ENCODE results near the gene SPIB.
"Not testable (repeated sequence)": the region's sequence is repeated elsewhere in the genome, so short reads cannot be mapped to it uniquely, and the experiment has no call there.

SPIB gene

DNA sequence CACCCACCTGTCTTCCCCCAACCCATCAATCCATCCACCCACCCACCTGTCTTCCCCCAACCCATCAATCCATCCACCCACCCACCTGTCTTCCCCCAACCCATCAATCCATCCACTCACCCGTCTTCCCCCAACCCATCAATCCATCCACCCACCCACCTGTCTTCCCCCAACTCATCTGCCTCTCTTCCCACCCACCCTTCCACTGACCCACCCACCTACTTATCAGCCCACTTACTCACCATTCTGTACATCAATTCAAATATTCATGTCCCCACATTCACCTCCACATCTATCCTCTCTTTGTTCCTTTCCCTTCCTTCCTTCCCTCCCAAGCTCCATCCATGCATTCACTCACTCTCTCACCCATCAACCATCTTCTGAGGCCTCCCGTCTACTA lies 20.4 kb downstream of the SPIB start:
- DNase-seq (ENCODE audit: low read depth), result not testable (repeated sequence)

DNA sequence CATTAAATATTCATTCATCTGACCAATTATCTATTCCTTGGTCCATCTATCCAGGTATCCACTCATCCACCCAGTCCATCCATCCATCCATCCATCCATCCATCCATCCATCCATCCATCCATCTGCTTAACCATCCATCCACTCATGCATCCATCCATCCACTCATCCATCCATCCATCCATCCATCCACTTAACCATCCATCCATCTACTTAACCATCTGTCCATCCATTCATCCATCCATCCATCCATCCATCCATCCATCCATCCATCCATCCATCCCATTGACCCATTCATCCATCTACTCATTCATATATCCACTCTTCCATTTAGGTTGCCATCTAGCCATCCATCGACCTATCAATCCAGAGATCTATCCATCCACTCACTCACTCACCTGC lies 25.3 kb downstream of the SPIB start:
- no peak for DNase-seq (ENCODE audit: low read depth)

DNA sequence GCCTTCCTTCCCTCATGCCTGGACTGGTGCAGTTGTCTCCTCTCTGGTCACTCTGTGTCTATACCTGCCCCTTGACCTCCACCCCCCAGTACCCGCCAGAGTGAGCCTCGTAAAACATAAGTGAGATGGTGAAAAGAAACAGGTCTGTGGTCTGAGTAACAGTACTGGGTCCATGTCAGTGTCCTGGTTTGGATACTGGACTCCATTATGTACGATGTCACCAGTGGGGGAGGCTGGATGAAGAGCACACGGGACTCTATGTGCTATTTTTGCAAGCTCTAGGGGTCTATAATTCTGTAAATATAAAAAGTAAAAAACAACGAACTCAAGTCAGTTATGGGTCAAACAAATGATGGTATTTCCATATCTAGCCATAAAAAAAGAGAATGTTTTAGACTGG lies 28.3 kb downstream of the SPIB start:
- no peak for DNase-seq (ENCODE audit: low read depth)

DNA sequence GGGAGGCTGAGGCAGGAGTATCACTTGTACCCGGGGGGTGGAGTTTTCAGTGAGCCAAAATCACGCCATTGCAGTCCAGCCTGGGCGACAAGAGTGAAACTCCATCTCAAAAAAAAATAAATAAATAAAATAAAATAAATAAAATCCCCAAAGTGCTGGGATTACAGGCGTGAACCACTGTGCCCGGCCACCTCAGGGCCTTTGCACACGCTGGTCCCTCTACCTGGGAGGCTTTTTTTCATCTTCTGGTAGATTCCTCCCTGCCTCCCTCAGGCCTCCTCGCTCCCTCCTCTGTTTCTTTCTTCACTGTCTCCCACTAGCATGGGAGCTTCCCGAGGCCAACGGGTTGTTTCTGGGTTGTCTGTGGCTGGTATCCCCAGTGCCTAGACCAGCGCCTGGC lies 29.0 kb downstream of the SPIB start:
- no peak for DNase-seq (ENCODE audit: low read depth)

DNA sequence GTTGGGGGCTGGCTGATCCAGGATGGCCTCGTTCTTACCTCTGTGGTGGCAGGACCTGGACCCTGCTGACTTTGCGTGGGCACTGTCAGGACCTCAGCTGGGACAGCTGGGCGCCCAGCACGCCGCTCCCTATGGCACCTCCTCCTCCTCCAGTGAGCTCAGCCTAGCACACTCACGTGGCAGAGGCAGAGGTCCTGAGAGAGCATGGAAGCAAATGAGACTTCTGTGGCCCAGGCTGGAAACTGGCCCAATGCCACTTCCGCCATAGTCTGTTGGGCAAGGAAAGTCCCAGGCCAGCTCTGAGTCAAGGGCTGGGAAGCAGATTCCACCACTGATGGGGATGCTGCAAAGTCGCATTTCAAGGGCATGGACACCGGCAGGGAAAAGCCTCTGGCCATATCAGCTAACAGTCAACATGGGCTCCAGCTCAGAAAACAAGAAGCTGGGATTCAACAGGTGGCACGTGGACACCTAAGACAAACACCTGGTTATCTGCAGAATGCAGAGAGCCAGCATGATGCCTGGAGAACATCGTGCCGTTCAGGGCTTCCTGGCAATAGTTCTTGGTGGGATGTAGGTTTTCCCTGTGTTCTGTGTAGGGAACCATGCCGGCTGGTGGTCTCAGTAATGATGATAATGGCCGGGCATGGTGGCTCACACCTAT lies 30.6 kb downstream of the SPIB start:
- no peak for DNase-seq (ENCODE audit: low read depth)

DNA sequence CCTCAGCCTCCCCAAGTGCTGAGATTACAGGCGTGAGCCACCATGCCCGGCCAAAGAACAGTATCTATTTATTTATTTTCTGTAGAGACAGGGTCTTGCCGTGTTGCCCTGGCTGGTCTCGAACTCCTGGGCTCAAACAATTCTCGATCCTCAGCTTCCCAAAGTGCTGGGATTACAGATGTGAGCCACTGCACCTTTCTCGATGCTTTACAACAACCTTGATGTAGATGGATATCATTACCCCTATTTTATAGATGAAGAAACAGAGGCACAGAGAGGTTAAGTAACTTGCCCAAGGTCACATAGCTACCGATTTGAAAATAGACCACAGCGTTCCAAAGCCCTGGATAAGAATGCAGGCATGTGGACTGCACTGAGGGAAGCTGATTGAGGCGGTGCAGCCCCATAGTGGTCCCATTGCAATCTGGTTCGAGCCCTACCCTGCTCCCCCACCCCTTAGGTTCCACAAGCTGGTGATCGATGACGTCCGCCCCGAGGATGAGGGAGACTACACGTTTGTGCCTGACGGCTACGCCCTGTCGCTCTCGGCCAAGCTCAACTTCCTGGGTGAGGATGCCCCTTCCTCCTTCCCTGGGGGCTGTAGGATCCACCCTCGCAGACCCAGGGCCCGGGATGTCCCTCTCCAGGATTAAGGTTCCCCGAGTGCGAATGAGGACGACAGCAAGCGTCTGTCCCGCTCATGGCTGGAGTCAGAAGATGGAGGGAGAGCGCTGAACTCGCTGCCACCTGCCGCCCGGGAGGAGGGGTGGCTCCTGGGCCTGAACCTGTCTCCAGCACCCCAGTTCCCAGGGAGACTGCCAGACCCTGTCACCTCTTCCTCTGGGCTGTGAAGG lies 31.9 kb downstream of the SPIB start:
- DNase-seq (ENCODE audit: low read depth), result no peak

DNA sequence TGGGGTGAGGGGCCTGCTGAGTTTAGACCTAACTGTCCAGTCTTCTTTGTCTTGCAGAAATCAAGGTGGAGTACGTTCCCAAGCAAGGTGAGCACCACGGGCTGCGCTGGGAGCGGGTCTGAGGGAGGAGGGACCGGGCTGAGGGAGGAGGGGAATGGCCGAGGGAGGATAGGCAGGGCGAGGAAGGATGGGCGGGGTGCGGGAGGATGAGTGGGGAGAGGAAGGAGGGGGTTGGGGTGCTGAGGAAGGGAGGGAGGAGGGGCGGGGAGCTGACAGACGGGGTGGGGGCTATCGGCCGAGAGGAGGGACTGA lies 32.4 kb downstream of the SPIB start:
- DNase-seq (ENCODE audit: low read depth), result no peak

DNA sequence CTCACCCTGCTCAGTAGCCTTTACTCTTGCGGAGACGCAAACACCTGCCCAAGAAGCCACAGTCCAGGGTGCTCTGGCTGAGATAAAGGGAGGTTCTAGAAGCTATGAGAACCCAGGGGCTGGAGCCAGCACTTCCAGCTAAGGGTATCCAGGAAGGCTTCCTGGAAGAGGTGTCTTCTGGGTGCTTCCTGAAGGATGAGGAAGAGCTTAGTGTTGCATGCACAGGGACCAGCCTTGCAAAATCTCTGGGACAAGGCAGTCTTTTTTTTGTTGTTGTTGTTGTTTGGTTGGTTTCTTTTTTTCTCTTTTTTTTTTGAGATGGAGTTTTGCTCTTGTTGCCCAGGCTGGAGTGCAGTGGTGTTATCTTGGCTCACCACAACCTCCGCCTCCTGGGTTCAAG lies 34.5 kb downstream of the SPIB start:
- no peak for DNase-seq (ENCODE audit: low read depth)

DNA sequence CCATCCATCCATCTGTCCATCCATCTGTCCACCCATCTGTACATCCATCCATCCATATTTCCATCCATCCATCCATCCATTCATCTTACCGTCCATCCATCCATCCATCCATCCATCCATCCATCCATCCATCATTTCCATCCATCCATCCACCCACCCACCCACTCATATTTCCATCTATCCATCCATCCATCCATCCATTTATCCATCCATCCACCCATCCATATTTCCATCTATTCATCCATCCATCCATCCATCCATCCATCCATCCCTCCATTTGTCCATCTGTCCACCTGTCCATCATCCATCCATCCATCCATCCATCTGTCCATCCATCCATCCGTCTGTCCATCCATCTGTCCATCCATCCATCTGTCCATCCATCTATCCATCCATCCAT lies 37.3 kb downstream of the SPIB start:
- no peak for DNase-seq (ENCODE audit: low read depth)

DNA sequence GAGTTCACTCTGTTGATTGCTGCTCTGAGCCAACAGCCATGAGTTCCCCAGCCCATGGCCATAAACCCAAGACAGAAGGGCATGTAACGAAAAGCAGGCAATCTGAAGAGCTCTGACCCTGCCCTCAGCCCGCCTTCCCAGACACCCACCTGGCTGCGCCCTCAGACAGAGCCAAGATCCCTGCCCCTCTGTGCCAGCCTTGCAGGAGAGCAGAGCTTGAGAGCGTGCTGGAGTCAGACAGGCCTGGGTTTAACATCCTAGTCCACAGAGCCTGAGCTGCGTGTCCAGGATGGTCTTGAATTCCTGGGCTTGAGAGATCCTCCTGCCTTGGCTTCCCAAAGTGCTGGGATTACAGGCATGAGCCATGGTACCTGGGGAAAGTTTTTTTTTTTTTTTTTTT lies 38.6 kb downstream of the SPIB start:
- no peak for DNase-seq (ENCODE audit: low read depth)

DNA sequence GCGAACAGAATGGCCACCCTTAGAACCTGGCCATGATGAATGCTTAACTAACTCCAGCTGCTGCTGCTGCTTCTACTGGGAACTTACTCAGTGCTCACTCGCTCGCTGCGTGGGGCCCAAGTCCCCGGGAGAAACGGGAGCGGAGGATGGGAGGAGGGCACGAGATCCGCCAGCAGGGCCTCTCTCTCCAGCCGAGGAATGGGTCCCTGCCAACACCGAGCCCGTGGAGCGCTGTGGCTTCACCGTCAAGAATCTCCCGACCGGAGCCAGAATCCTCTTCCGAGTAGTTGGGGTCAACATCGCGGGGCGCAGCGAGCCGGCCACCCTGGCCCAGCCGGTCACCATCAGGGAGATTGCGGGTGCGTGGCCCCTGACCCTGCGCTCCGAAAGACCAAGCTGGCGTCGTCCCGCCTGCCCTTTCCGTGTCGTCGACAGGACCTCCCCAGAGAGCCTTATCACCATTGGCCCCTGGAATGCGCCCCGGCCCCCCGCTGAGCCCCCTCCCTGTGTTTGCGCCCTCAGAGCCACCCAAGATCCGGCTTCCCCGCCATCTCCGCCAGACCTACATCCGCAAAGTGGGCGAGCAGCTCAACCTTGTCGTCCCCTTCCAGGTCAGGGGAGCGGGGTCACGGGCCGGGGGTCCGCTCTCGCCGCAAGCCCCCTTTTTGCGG lies 39.8 kb downstream of the SPIB start:
- DNase-seq (ENCODE audit: low read depth), result no peak

DNA sequence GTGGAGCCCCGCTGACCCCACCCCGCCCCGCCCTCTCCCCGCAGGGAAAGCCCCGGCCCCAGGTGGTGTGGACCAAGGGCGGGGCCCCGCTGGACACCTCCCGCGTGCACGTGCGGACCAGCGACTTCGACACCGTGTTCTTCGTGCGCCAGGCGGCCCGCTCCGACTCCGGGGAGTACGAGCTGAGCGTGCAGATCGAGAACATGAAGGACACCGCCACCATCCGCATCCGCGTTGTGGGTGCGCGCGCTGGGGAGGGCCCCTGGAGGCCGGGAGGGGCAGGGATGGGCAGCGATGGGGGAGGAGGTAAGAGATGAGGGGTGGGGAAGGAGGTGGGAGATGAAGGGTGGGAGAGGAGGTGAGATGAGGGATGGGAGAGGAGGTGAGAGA lies 40.3 kb downstream of the SPIB start:
- no peak for DNase-seq (ENCODE audit: low read depth)

DNA sequence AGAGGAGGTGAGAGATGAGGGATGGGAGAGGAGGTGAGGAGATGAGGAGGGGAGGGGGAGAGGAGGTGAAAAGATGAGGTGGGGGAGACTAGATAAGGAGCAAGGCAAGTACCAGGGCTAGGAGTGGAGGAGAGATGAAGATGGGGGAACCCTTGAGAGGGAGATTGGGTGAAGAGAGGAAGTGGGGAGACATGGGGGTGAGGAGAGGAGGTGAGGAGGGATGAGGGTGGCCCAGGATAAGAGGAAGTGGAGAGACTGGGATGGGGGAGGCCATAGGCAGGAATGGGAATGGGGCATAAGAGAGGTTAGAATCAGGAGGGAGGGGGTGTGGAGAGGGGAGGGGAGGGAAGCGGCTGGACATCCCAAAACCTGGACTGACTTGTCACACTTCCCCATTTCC lies 40.9 kb downstream of the SPIB start:
- DNase-seq (ENCODE audit: low read depth), result no peak

DNA sequence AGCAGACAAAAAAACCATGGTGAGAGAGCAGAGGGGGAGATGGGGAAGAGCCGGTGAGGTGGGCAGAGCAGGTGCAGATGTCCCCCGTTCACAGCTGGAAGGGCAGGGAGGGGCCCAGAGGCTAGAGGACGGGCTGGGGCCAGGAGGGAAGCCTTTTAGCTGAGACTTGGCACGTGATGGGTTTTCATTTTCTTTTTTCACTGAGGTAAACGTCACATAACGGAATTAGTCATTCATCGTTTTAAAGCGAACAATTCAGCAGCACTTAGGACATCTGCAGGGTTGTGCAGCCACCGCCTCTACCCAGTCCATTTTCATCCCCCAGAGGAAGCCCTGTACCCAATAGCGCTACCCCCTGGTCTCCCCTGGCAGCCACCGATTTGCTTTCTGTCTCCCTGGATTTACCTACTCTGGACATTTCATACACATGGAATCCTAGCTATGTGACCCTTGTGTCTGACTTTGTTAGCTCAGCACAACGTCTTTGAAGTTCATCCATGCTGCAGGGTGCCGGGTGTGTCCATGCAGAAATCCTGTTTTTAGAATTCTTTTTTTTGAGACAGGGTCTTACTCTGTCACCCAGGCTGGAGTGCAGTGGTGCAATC lies 41.5 kb downstream of the SPIB start:
- no peak for DNase-seq (ENCODE audit: low read depth)

DNA sequence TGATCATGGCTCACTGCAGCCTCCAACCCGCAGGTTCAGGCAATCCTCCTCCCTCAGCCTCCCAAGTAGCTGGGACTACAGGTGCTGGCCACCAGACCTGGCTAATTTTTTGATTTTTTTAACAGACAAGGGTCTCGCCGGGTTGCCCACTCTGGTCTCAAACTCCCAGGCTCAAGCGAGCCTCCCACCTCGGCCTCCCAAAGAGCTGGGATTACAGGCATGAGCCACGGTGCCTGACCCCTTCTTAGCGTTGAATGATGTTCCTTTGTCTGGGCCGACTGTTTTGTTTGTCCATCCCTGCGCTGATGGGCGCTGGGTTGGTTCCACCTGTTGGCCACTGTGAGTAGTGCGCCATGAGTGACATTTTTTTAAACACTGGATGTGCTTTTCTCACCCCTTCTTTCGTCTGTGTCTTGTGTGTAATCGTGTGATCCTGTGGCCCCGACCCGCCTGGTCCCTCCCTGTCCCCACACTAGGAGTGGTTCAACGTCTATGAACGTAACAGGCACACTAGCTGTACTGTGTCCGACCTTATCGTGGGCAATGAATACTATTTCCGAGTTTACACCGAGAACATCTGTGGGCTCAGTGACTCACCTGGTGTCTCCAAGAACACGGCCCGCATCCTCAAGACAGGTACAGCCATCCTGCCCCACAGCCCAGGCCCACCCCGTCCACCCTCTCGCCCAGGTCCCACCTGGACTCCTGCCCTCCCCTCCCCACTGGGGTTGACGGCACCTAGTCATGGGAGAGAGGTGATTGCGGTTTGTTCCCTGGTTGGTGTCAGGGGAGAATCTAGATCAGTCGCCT lies 42.5 kb downstream of the SPIB start:
- DNase-seq (ENCODE audit: low read depth), result peak; percentile 30

DNA sequence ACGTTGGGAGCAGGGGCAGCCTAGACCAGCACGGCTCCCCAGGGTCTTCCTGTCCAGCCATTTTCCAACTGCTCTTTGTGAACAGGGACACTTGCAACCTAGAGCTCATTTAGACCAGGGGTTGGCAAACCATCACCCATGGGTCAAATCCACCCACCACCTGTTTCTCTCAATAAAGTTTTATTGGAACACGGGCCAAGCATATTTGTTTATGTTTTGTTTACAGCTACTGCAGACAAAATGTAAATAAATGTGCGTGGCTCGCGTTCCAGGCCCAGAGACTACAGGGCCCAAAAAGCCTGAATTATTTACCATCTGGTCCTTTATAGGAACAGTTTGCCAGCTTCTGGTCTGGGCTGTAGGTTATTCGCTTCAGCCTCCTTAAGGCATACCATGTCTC lies 44.2 kb downstream of the SPIB start:
- no peak for DNase-seq (ENCODE audit: low read depth)

DNA sequence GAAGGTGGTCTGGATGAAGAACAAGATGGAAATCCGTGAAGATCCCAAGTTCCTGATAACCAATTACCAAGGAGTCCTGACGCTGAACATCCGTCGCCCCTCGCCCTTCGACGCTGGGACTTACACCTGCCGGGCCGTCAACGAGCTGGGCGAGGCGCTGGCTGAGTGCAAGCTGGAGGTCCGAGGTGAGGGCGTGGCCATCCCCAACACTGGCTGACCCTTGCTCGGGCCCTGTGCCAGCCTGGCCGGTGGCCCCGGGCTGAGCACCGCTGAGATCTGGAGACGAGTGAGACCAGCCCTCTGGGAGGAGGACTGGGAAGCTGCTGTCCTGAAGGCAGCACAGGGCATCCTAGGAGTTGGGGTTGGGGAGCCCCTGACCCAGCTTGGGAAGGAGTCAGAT lies 45.6 kb downstream of the SPIB start:
- no peak for DNase-seq (ENCODE audit: low read depth)

DNA sequence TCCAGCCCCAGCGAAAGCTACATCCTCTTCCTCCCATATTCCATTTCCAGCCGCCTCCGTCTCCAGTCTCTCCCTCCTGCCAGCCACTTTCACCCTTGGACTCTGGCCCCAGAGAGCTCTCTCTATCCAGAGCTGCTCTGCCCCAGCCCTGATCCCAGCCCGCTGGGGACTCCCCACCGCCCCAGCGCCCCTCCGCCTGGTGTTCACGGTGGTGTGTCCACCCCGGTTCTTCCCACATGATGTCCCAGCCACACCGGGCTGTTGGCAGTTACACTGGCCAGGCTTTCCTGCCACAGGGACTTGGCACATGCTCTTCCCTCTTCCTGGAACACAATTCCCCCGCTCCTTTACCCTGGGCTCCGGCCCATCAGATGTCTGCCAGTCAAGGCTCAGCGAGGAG lies 46.3 kb downstream of the SPIB start:
- DNase-seq (ENCODE audit: low read depth), result no peak

DNA sequence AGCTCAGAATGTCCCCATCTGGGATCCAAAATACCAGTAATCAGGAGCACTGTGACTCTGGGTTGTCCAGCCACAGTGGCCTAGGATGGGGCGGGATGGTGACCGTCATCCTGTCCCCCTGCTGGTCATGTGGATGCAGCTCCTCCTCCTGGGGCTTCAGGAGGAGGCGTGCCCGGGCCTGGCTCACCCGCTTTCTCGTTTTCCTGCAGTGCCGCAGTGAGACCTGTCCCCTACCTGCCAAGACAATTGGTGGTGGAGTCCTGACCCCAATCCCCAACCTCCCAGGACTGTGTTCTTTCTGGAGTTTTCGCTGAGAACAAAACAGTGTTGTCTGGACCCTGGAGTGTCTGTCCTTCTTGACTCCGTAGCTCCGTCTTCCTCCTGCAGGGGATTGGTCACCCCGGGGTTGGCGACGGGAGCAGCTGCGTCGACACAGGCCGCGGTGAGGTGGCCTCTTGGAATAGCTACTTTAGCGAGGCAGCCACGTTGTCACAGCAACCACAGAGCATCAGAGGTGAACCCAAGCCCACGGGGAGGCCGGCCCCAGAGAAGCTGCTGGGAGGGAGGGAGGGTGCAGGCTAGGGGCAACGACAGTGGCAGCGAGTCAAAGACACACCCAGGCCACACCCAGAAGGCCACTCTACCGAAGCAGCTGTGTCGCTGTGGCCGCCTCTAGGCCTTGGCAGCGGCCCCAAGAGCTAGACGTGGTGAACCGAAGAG lies 47.4 kb downstream of the SPIB start:
- DNase-seq (ENCODE audit: low read depth), result no peak

DNA sequence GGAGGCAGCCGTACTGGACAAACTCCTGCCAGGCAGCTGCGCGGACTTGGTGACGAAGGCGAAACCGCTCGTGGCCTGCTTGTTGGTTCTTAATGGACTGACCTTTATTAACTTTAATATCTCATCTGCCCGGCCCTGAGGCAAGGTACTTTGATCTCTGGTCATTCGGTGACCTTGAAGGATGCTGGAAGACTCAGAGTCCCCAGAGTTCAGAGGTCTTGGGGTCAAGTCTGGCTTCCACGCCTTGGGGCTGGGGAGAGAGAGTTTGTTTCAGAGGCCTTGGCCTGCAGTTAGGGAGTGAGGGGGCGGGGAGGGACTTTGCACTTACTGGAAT lies 47.9 kb downstream of the SPIB start:
- no peak for DNase-seq (ENCODE audit: low read depth)

DNA sequence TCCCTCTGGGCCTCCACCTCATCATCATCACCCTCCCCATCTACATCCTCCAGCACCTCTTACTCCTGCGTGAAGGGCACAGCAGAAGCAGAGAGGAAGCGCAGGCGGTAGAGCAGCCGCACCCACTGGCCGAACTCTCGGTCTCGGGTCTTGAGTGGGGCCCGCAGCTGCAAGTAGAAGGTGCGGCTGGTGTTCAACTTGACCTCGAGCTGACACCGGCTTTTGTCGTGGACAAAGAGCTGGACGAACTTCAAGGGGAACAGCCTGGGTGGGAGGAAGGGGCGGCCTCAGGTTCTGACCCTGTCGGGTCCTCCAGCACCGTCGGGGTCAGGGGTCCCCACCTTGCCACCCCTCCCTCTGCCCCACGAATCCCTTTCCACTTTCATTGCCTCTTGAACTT lies 48.8 kb downstream of the SPIB start:
- no peak for DNase-seq (ENCODE audit: low read depth)

DNA sequence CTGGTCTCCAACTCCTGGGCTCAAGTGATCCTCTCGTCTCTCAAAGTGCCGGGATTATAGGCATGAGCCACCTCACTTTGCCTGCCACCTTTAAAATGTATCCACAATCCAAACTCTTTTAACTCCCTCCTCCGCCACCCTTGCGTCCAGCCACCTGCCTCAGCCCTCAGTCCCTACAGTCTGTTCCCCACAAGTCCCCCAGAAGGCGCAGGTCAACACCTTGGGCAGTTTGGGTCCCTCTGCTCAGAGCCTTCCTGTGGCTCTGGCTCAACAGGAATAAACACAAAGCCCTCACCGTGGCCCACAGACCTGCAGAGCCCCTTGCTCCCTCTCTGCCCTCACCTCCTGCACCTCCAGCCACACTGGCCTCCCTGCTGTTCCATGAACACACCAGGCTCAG lies 50.1 kb downstream of the SPIB start:
- DNase-seq (ENCODE audit: low read depth), result no peak

Data from GM04504 (cell line).